Inferior parietal cortex (tissue), 1 donor: Measurements from ENCODE around the gene QSOX1.

ENCODE experiments used
- DNase-seq: peaks from one replicate; pipeline ENCODE4 v3.0.0-alpha.2; 2016; ENCODE audit errors: extremely low spot score

The QSOX1 gene

GRCh38 chr1:180234369-180235076, 79.9 kb downstream of the QSOX1 start:
- no peak for DNase-seq

- DNase-seq, result no peak
Observed at GRCh38 chr1:180235077-180235501, 80.4 kb downstream of the QSOX1 start.

GRCh38 chr1:180235502-180236239, 81.0 kb downstream of the QSOX1 start:
- DNase-seq, result no peak

GRCh38 chr1:180236698-180237509, 82.2 kb downstream of the QSOX1 start:
- DNase-seq, result no peak

- no peak for DNase-seq
Observed at GRCh38 chr1:180237869-180238476, 83.3 kb downstream of the QSOX1 start.

GRCh38 chr1:180238675-180239074, 84.0 kb downstream of the QSOX1 start:
- DNase-seq, result no peak

- DNase-seq, result no peak
Observed at GRCh38 chr1:180239145-180240096, 84.8 kb downstream of the QSOX1 start.

GRCh38 chr1:180241716-180242544, 87.3 kb downstream of the QSOX1 start:
- no peak for DNase-seq

- DNase-seq, result no peak
Observed at GRCh38 chr1:180243517-180244221, 89.0 kb downstream of the QSOX1 start.

- DNase-seq, result no peak
Observed at GRCh38 chr1:180244840-180245239, 90.2 kb downstream of the QSOX1 start.

GRCh38 chr1:180246579-180246978, 91.9 kb downstream of the QSOX1 start:
- no peak for DNase-seq

GRCh38 chr1:180247061-180247460, 92.4 kb downstream of the QSOX1 start:
- no peak for DNase-seq

- no peak for DNase-seq
Observed at GRCh38 chr1:180247580-180247979, 92.9 kb downstream of the QSOX1 start.

- DNase-seq, result no peak
Observed at GRCh38 chr1:180248176-180248575, 93.5 kb downstream of the QSOX1 start.

GRCh38 chr1:180248731-180249681, 94.3 kb downstream of the QSOX1 start:
- DNase-seq, result no peak

GRCh38 chr1:180249725-180250498, 95.2 kb downstream of the QSOX1 start:
- DNase-seq, result no peak

GRCh38 chr1:180250499-180250770, 95.8 kb downstream of the QSOX1 start:
- DNase-seq, result no peak
